Mucosa of stomach (tissue), 1 donor: ENCODE measurements around the gene XBP1.
"Not testable (repeated sequence)": the region's sequence is repeated elsewhere in the genome, so short reads cannot be mapped to it uniquely, and the experiment has no call there.

Experiments used
- H3K27me3 ChIP-seq: one replicate; pipeline ENCODE4 v1.7.0; 2013; ENCODE audit warnings: mild to moderate bottlenecking, low read length; ENCODE audit not compliant: control insufficient read depth, insufficient read depth
- H3K36me3 ChIP-seq: one replicate; pipeline ENCODE4 v1.7.0; 2013; ENCODE audit warnings: low read length; ENCODE audit not compliant: control insufficient read depth, insufficient read depth
- H3K4me1 ChIP-seq: one replicate; pipeline ENCODE4 v1.7.0; 2013; ENCODE audit warnings: mild to moderate bottlenecking, low read length; ENCODE audit not compliant: control insufficient read depth, insufficient read depth
- H3K4me3 ChIP-seq: one replicate; pipeline ENCODE4 v1.7.0; 2013; ENCODE audit warnings: low read length
- H3K9ac ChIP-seq: one replicate; pipeline ENCODE4 v1.7.0; 2013; ENCODE audit warnings: mild to moderate bottlenecking, low read length, moderate library complexity
- H3K9me3 ChIP-seq: one replicate; pipeline ENCODE4 v1.7.0; 2013; ENCODE audit warnings: mild to moderate bottlenecking, low read length, moderate library complexity; ENCODE audit not compliant: control insufficient read depth
- donor health status: Pancreatic carcinoma.

Gene XBP1

DNA sequence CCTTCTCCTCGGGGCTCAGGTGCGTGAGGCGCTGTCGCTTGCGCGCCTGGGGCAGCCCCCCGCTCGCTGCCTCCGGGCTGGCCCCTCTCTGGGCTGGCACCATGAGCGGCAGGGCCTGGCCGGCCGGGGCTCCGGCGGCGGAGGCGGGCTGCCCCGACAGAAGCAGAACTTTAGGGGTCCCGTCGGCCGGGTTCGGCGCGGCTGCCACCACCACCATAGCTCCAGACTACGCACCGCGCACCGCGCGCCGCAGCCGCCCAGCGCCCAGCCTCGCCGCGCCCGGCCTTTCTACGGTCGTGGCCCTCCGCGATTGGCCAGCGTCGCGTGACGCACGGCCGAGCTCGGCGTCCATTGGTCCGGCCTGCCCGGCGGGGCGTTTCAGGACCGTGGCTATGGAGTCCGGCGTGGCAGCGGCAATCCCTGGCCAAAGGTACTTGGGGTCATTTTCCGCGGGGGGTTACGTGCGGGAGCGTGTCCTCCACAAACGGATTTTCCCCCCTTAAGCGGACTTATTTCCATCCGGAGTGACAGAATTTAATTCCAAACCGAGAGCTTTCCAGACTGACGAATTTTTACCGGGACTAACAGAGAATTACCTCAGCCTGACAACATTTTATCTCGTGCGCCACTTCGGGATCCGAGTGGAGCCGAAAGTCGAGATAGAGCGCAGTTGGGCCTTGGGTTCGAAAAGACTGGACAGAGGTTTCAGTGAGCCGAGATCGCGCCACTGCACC, at the start of gene XBP1:
XBP1 (minus strand) TSS at position 262 of the 734 bp plus-strand sequence.
- peak within 1 kb of the TSS; percentile 94 for H3K4me3 ChIP-seq
- H3K4me1 ChIP-seq: peaks cover 36% of the 10 kb centered on the region
- peaks cover 21% of the 10 kb centered on the region for H3K36me3 ChIP-seq
- no peaks in the 10 kb centered on the region for H3K27me3 ChIP-seq
- H3K9me3 ChIP-seq: no peaks in the 10 kb centered on the region
- H3K9ac ChIP-seq: peak within 1 kb of the TSS; percentile 100

DNA sequence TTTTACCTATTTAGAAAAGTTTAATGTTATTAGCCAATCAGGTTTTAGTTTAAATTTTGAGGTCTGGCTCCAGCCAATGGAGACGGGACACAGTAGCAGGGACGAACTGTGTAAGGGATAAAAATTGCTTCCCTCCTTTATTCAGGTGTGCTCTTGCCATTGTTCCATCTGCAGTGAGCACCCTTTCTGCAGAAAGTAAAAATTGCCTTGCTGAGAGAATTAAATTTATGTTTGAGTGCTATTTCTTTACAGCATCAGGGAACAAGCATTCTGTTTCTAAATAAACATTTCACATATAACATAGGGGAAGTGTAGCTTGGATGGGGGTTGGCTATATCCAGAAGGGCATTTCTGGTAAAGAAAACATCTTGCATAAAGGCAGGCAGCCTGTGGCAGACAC, 46.6 kb upstream of the XBP1 start:
- Histone ChIP-seq H3K4me1 (no peaks in the 10 kb centered on the region), H3K36me3 (no peaks in the 10 kb centered on the region), H3K27me3 (no peaks in the 10 kb centered on the region), H3K9me3 (no peaks in the 10 kb centered on the region), H3K4me3 (no peak overlapping the region), H3K9ac (no peak overlapping the region)

- H3K4me3 ChIP-seq, H3K36me3 ChIP-seq, H3K4me1 ChIP-seq, H3K9ac ChIP-seq, H3K27me3 ChIP-seq, H3K9me3 ChIP-seq: not testable (repeated sequence)
Observed at GRCh38 chr22:28844277-28844676, 43.9 kb upstream of the XBP1 start.

DNA sequence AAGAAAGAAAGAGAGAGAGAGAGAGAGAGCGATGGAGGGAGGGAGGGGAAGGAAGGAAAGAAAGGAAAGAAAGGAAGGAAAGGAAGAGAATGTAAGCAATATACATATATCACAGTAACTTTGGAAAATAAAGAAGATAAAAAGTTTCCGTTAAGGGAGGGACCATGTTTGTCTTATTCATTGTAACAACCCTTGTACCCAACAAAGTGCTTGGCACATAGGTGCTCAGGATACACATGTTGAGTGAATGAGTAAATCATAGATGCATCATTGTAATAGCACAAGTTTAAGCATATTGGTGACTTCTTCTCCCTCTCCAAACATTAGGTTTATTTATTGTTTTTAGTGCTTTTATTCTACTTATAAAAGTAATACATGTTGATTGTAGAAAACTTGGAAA, 43.3 kb upstream of the XBP1 start:
- Histone ChIP-seq H3K27me3 (no peaks in the 10 kb centered on the region), H3K4me1 (no peaks in the 10 kb centered on the region), H3K9ac (no peak overlapping the region), H3K36me3 (no peaks in the 10 kb centered on the region), H3K4me3 (no peak overlapping the region), H3K9me3 (no peaks in the 10 kb centered on the region)

- H3K27me3 ChIP-seq: no peaks in the 10 kb centered on the region
- no peaks in the 10 kb centered on the region for H3K9me3 ChIP-seq
- H3K4me3 ChIP-seq: no peak overlapping the region
Observed at GRCh38 chr22:28841111-28841510, 40.7 kb upstream of the XBP1 start.

GRCh38 chr22:28838971-28839370, 38.6 kb upstream of the XBP1 start:
- Histone ChIP-seq H3K36me3 (no peaks in the 10 kb centered on the region), H3K9me3 (no peaks in the 10 kb centered on the region), H3K4me1 (no peaks in the 10 kb centered on the region), H3K27me3 (no peaks in the 10 kb centered on the region), H3K4me3 (no peak overlapping the region), H3K9ac (no peak overlapping the region)

More at GRCh38 chr22:28841111-28841510, 40.7 kb upstream of the XBP1 start:
- H3K9ac ChIP-seq: no peak overlapping the region
- H3K36me3 ChIP-seq: no peaks in the 10 kb centered on the region
- H3K4me1 ChIP-seq: no peaks in the 10 kb centered on the region

GRCh38 chr22:28837640-28838039, 37.3 kb upstream of the XBP1 start:
- no peaks in the 10 kb centered on the region for H3K4me1 ChIP-seq
- no peaks in the 10 kb centered on the region for H3K36me3 ChIP-seq
- no peak overlapping the region for H3K9ac ChIP-seq
- no peaks in the 10 kb centered on the region for H3K27me3 ChIP-seq
- no peak overlapping the region for H3K4me3 ChIP-seq
- H3K9me3 ChIP-seq: no peaks in the 10 kb centered on the region

- Histone ChIP-seq H3K4me1 (peaks cover 9% of the 10 kb centered on the region), H3K36me3 (no peaks in the 10 kb centered on the region), H3K9ac (no peak overlapping the region), H3K4me3 (no peak overlapping the region), H3K9me3 (no peaks in the 10 kb centered on the region), H3K27me3 (no peaks in the 10 kb centered on the region)
Observed at GRCh38 chr22:28835630-28836189, 35.3 kb upstream of the XBP1 start.

- no peak overlapping the region for H3K9ac ChIP-seq
- no peaks in the 10 kb centered on the region for H3K36me3 ChIP-seq
- H3K27me3 ChIP-seq: no peaks in the 10 kb centered on the region
- H3K4me3 ChIP-seq: no peak overlapping the region
- no peaks in the 10 kb centered on the region for H3K9me3 ChIP-seq
- H3K4me1 ChIP-seq: peaks cover 24% of the 10 kb centered on the region
Observed at GRCh38 chr22:28833276-28833923, 33.0 kb upstream of the XBP1 start.

GRCh38 chr22:28832731-28833130, 32.4 kb upstream of the XBP1 start:
- no peaks in the 10 kb centered on the region for H3K36me3 ChIP-seq
- H3K9me3 ChIP-seq: no peaks in the 10 kb centered on the region
- peaks cover 24% of the 10 kb centered on the region for H3K4me1 ChIP-seq

DNA sequence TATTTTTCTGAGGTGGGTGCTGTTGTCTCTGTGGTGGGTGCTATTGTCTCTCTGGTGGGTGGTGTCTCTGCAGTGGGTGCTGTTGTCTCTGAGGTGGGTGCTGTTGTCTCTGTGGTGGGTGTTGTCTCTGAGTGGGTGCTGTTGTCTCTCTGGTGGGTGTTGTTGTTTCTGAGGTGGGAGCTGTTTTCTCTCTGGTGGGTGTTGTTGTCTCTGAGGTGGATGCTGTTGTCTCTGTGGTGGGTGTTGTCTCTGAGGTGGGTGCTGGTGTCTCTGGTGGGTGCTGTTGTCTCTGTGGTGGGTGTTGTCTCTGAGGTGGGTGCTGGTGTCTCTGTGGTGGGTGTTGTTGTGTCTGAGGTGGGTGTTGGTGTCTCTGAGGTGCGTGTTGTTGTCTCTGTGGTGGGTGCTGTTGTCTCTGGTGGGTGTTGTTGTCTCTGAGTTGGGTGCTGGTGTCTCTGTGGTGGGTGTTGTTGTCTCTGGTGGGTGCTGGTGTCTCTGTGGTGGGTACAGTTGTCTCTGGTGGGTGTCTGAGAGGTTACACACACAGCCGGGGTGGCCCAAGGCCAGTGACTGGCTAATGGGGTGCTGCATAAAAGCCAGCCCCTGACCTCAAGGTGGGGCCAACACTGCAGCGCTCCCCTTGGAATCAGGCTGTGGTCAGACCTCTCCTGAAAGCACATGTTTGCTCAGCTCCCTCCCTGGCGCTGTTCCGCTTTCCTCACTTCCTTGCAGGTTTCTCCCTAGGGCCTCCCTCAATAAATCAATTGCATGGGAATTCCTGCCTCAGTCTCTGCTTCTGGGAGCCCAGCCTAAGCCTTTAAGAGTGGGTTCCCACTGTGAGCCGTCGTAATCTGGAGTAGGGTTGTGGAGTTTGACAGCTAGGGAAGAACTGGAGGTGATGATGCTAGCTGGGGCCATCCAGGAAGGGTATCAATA, 31.0 kb upstream of the XBP1 start:
- Histone ChIP-seq H3K36me3 (no peaks in the 10 kb centered on the region), H3K9ac (no peak overlapping the region), H3K27me3 (no peaks in the 10 kb centered on the region), H3K9me3 (no peaks in the 10 kb centered on the region), H3K4me1 (peaks cover 24% of the 10 kb centered on the region), H3K4me3 (no peak overlapping the region)

More at GRCh38 chr22:28832731-28833130, 32.4 kb upstream of the XBP1 start:
- no peak overlapping the region for H3K9ac ChIP-seq
- H3K4me3 ChIP-seq: no peak overlapping the region
- no peaks in the 10 kb centered on the region for H3K27me3 ChIP-seq
